Right lobe of liver (tissue), 6 donors: ENCODE data around the gene CLMP. TPM values are rescaled to one million over a fixed set of nuclear protein-coding genes. Genes with fewer than 3 reads are reported as not detected.
"Not testable (repeated sequence)": the region's sequence is repeated elsewhere in the genome, so short reads cannot be mapped to it uniquely, and the experiment has no call there.

Source experiments
- ATAC-seq, 4 donors: fragments of 200-7000 bp; cut with Tn5 transposase; one replicate each; pipeline ENCODE4 v1.9.1; 2020; ENCODE audit warnings: mild to moderate bottlenecking in 4 of 4, moderate library complexity in 4 of 4
- DNase-seq, 3 donors: peaks; one replicate each; pipeline ENCODE4 v3.0.0-alpha.2; 2020
- H3K27ac ChIP-seq, 3 donors: fragments of 200-600 bp; one replicate each; pipeline ENCODE4 v1.8.0; 2022
- H3K27me3 ChIP-seq, 2 donors: fragments of 200-600 bp; one replicate each; pipeline ENCODE4 v1.8.0; 2022
- H3K36me3 ChIP-seq, 4 donors: fragments of 200-600 bp; sonication (generic) in 1 of 4; one replicate each; pipeline versions ENCODE4 v1.5.1 to v1.8.0; 2017 to 2022; ENCODE audit warnings: control low read depth in 1 of 4
- H3K4me1 ChIP-seq, 4 donors: fragments of 200-600 bp; sonication (generic) in 1 of 4; one replicate each; pipeline versions ENCODE4 v1.5.1 to v1.8.0; 2017 to 2022; ENCODE audit warnings: control low read depth in 1 of 4
- H3K4me3 ChIP-seq, 3 donors: fragments of 200-600 bp; one replicate each; pipeline ENCODE4 v1.8.0; 2022
- H3K9me3 ChIP-seq, 4 donors: fragments of 200-600 bp; sonication (generic) in 1 of 4; one replicate each; pipeline versions ENCODE4 v1.5.1 to v1.8.0; 2017 to 2022; ENCODE audit warnings: control low read depth in 1 of 4
- POLR2A ChIP-seq: fragments of 450-650 bp; IDR thresholded peaks from one replicate; pipeline ENCODE4 v1.6.1; 2017; ENCODE audit warnings: antibody characterized with exemption, mild to moderate bottlenecking
- WGBS: methylation state at CpG from one replicate; pipeline ENCODE4 v1.1.6; 2018; ENCODE audit warnings: low coverage, low lambda C conversion rate; ENCODE audit not compliant: insufficient coverage; ENCODE audit errors: missing lambda C conversion rate; 5-methylcytosine and 5-hydroxymethylcytosine counted together
- intact Hi-C, 2 donors: fragments of 100-400 bp; cut with DNase I; formaldehyde crosslinking; loops; one replicate each; pipeline versions ENCODE4 v1.11.2 to v1.14.1; 2022
- total RNA-seq, 6 experiments: library from RNA; depleted of rRNA in 2 of 6; stranded (reverse); fragments of >200 nt in 2 of 6; fragmentation: NEBNext Ultra II Directional in 3 of 6; extraction: Animal tissue kit (Norgen Biotek cat#: 25700) in 3 of 6; gene quantifications; one replicate each; pipeline versions ENCODE4 v1.1.0 to v1.2.4, GENCODE V29; 2016 to 2023
- TF ChIP-seq, protein P1 (sequence below), 4 donors: fragments of 200-600 bp in 3 of 4; fragments of 450-650 bp in 1 of 4; IDR thresholded peaks; one replicate each; pipeline versions ENCODE4 v1.5.1 to v1.8.0; 2016 to 2022; ENCODE audit warnings: antibody characterized with exemption in 4 of 4, mild to moderate bottlenecking in 2 of 4
- donor health status: DM: no; HTN: yes; CAD: no.
- donor health status: DM: no; HTN: no; CAD: no.
- donor health status: DM: no; HTN: no; CAD: no.
- donor health status: DM: no; HTN: yes; CAD: no.
- donor health status: DM: no; HTN: yes; CAD: no.

The CLMP gene
- total RNA-seq, 6 experiments from 2014 or later, result 0.17 to 1.2 (median 0.51) TPM

DNA sequence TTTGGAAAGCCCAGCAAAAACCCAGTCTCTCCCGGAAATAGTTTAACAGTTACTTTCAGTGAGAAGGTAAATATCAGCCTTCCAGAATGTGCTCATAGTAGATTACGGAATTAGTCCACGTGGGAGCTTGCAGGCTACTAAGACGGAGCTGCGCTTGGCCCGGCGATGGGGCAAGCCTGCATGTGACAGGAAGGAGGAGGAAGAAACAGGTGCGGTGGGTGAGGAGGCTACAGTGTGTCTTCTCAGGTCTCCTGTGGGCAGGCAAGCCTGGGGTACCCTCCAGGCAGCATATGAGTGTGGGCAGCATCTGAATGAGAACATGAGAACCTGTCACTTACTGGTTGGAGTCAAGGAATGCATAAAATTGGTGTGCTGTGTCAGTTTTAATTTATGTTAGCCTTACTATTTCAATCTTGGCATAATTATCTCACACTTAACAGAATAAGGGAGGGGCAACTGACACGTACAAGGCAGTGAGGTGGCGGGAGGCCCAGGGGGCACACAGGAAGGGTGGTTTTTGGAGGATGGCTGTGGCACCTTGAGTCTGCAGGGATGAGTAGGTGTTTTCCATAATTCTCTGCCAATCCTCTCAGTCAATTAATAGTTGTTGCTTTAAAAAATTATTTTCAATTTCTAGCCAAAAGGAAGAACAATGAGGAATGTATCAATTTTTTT, 35.7 kb downstream of the CLMP start:
- intact Hi-C loops, result no loop called here

DNA sequence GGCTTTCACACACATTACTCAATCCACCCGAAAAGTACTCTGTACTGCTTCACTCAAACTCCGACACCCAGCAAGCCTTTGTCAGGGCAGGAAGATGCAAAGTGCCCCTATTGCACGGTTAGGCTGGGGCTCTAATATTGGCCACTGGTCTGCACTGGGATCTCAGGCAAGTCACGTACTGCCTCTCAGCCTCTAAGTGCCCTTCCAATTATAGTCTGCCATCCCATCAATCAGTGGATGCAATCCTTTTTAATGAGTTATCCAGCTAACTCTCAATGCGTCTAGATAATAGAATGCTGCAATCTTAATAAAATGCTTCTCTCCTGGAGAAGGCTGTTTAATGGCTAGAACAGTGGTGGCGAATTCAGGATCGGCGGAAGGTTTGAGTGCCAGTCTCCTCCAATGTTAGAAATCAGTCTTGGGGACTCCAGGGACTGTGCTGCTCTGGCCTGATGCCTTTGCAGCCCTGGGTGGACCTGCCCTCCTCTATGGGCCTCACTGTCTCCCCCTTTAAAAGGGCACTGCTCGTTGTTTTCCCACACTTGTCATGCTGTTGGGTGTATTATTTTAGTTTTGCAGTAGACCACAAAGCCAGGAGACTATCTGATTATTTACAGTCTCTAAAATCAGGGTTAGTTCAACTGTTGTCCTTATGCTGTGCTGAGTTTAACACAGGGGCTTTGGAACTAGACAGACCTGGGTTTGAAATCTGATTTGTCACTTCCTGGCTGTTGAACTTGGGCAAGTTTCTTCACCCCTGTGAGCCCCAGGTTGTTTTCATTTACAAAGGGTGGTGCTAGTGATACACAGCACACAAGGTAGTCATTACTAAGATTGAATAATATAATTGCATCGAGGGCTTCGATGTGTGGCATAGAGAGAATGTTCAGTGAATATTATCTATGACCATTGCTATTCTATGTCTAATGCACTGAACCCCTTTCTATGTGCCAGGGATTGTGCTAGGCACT, 36.7 kb downstream of the CLMP start:
- intact Hi-C loops, result no loop called here
- ATAC-seq, result no peak
- WGBS, result 86% methylated on average over 8 of the region's 11 CpGs
- Histone ChIP-seq H3K4me3 (no peak overlapping the region), H3K27me3 (no peaks in the 10 kb centered on the region), H3K9me3 (no peaks in the 10 kb centered on the region), H3K36me3 (no peaks in the 10 kb centered on the region), H3K27ac (no peak overlapping the region), H3K4me1 (no peaks in the 10 kb centered on the region)
- no peak for DNase-seq
- TF ChIP-seq, protein P1, sequence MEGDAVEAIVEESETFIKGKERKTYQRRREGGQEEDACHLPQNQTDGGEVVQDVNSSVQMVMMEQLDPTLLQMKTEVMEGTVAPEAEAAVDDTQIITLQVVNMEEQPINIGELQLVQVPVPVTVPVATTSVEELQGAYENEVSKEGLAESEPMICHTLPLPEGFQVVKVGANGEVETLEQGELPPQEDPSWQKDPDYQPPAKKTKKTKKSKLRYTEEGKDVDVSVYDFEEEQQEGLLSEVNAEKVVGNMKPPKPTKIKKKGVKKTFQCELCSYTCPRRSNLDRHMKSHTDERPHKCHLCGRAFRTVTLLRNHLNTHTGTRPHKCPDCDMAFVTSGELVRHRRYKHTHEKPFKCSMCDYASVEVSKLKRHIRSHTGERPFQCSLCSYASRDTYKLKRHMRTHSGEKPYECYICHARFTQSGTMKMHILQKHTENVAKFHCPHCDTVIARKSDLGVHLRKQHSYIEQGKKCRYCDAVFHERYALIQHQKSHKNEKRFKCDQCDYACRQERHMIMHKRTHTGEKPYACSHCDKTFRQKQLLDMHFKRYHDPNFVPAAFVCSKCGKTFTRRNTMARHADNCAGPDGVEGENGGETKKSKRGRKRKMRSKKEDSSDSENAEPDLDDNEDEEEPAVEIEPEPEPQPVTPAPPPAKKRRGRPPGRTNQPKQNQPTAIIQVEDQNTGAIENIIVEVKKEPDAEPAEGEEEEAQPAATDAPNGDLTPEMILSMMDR (IDR thresholded peaks at IDR 0.05), result no peak
- no peak for TF ChIP-seq POLR2A

More for the DNA sequence above, 35.7 kb downstream of the CLMP start:
- ATAC-seq, result no peak
- no peaks in the 10 kb centered on the region for H3K27me3 ChIP-seq
- TF ChIP-seq, protein P1 (IDR thresholded peaks at IDR 0.05), result no peak
- no peak for TF ChIP-seq POLR2A
- H3K27ac ChIP-seq, result no peak overlapping the region
- no peak overlapping the region for H3K4me3 ChIP-seq
- no peaks in the 10 kb centered on the region for H3K9me3 ChIP-seq
- no peaks in the 10 kb centered on the region for H3K36me3 ChIP-seq
- no peak for DNase-seq
- 64% methylated on average over 10 of the region's 10 CpGs for WGBS
- no peaks in the 10 kb centered on the region for H3K4me1 ChIP-seq

DNA sequence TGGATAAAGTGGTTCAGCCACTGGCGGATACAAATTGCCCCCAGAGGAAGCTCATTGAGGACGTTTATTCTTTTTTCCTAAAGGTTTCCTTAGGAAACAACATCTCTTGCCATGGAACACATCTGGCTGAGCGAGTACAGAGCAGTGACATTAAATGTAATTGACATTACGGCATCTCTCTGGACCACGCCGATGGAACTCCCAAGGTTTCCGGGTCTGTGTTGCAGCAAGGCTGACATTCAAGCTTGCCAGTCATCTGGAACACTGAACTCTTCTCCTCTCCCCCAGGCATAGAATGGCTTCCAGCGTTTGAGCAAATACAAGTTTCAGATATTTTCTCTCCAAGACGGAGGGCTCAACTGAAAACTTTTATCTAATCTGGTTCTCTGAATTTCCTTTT, 42.1 kb downstream of the CLMP start:
- Histone ChIP-seq H3K4me3 (no peak overlapping the region), H3K36me3 (no peaks in the 10 kb centered on the region), H3K27me3 (no peaks in the 10 kb centered on the region), H3K9me3 (no peaks in the 10 kb centered on the region), H3K27ac (no peak overlapping the region), H3K4me1 (no peaks in the 10 kb centered on the region)
- intact Hi-C loops, result no loop called here
- DNase-seq (no peak), ATAC-seq (no peak)
- 54% methylated on average over 7 of the region's 9 CpGs for WGBS
- TF ChIP-seq, protein P1 (IDR thresholded peaks at IDR 0.05), result no peak
- no peak for TF ChIP-seq POLR2A

DNA sequence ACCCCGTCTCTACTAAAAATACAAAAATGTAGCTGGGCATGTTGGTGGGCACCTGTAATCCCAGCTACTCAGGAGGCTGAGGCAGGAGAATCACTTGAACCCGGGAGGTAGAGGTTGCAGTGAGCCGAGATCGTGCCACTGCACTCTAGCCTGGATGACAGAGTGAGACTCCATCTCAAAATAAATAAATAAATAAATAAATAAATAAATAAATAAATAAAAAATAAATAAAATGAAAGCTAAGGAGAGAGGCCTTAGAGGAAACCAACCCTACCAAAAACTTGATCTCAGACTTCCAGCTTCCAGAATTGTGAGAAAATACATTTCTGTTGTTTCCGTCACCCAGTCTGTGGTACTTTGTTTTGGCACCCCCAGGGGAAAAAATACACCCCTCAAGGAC, 42.7 kb downstream of the CLMP start:
- H3K27me3 ChIP-seq, ATAC-seq, H3K4me1 ChIP-seq, H3K27ac ChIP-seq, intact Hi-C loops, DNase-seq, H3K4me3 ChIP-seq, H3K36me3 ChIP-seq, H3K9me3 ChIP-seq: not testable (repeated sequence)
- 89% methylated on average over 2 of the region's 5 CpGs for WGBS

DNA sequence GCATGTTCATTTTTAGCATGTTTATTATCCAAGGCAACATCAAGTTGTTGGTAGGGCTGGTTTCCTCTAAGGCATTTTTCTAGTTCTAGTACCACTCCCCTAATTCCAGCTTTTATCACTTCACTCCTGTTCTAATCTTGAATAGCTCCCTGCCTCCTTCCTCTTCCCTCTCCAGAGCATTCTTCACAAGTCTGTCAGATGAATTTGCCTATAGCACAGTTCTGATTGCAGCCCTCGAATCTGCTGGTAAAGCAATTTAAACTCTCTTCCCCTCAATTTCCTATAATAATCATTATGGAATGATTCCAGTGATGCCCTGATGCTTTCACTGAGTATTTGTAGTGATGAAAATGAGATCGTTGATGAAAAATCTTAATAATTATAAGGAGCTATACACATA, 43.3 kb downstream of the CLMP start:
- Histone ChIP-seq H3K9me3 (no peaks in the 10 kb centered on the region), H3K27me3 (no peaks in the 10 kb centered on the region), H3K36me3 (no peaks in the 10 kb centered on the region), H3K27ac (no peak overlapping the region), H3K4me3 (no peak overlapping the region), H3K4me1 (no peaks in the 10 kb centered on the region)
- TF ChIP-seq POLR2A, result no peak
- TF ChIP-seq, protein P1 (IDR thresholded peaks at IDR 0.05), result no peak
- ATAC-seq, result no peak
- intact Hi-C loops, result no loop called here
- DNase-seq, result no peak
- WGBS, result 46% methylated on average over 2 of the region's 2 CpGs
